Measurements from ENCODE around the gene GRK1. TPM values are rescaled to one million over a fixed set of nuclear protein-coding genes. Genes with fewer than 3 reads are reported as not detected.

The GRK1 gene
- total RNA-seq, 4 donors from 2014 or later, result not detected

DNA sequence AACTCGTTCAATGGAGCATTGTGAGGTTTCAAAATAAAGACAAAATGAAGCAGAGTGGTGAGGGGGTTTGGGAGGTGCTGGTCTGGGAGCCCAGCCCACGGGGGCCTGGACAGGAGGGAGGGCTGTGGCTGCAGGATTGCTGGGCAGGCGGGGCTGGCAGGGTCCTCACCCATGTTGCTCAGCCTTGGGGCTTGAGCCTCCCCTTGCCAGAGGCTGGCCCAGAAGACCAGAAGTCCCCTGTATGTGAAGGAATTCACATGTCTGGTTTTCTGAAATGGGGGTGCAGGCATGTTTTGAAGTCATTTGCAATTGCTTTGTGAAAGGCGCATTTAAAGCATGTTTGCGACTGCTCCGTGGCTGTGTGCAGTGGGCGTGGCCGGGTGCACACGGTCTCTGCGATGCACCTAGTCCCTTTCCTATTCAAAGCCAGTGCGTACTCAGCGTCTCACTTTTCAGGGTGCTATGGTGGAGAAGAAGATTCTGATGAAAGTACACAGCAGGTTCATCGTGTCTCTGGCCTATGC, 2.3 kb downstream of the GRK1 start:
- Histone ChIP-seq H3K4me1 (peaks cover 0 to 8% (median 0%) of the 10 kb centered on the region in 4 donors), H3K27me3 (no peaks in the 10 kb centered on the region), H3K36me3 (no peaks in the 10 kb centered on the region), H3K4me3 (no peak overlapping the region), H3K27ac (no peak overlapping the region), H3K9me3 (no peaks in the 10 kb centered on the region)
- intact Hi-C loops (cut with DNase I; ENCODE audit: low total_unique reads) (no loop called here), in situ Hi-C loops (cut with MboI; ENCODE audit: low pct_ligation_motif_present in 1 of 4, low pct_unique_long_range_greater_than_20kb in 1 of 4, low sequenced_read_pairs in 3 of 4) (no loop called here)
- peak; percentile 5 for DNase-seq
- WGBS, 2 donors (ENCODE audit: low coverage in 1 of 2), result 22 to 64% methylated on average over 1 to 13 of the region's 13 CpGs
- TF ChIP-seq POLR2AphosphoS5 (IDR thresholded peaks at IDR 0.05) (no peak), EP300 (IDR thresholded peaks at IDR 0.05; ENCODE audit: low read depth) (no peak), POLR2A (IDR thresholded peaks at IDR 0.05) (no peak), CTCF (IDR thresholded peaks at IDR 0.05) (no peak)

GRCh38 chr13:113669755-113670341, 2.8 kb downstream of the GRK1 start:
- Histone ChIP-seq H3K27me3 (no peaks in the 10 kb centered on the region), H3K4me3 (no peak overlapping the region), H3K4me1 (peaks cover 0 to 3% (median 0%) of the 10 kb centered on the region in 4 donors), H3K9me3 (no peaks in the 10 kb centered on the region), H3K36me3 (no peaks in the 10 kb centered on the region), H3K27ac (no peak overlapping the region)
- DNase-seq, result peak; percentile 5
- WGBS, 2 donors (ENCODE audit: low coverage in 1 of 2), result 80 to 100% methylated on average over 1 to 21 of the region's 21 CpGs
- in situ Hi-C loops (cut with MboI; ENCODE audit: low pct_ligation_motif_present in 1 of 4, low pct_unique_long_range_greater_than_20kb in 1 of 4, low sequenced_read_pairs in 3 of 4) (no loop called here), intact Hi-C loops (cut with DNase I; ENCODE audit: low total_unique reads) (no loop called here)
- TF ChIP-seq POLR2A (IDR thresholded peaks at IDR 0.05) (no peak), POLR2AphosphoS5 (IDR thresholded peaks at IDR 0.05) (no peak), EP300 (IDR thresholded peaks at IDR 0.05; ENCODE audit: low read depth) (no peak), CTCF (IDR thresholded peaks at IDR 0.05) (no peak)

- no peak for TF ChIP-seq EP300 (IDR thresholded peaks at IDR 0.05; ENCODE audit: low read depth)
- no peak for TF ChIP-seq CTCF (IDR thresholded peaks at IDR 0.05)
- 88% methylated on average over 19 of the region's 19 CpGs; no CpG with 5 or more reads in 1 of the 2 donors for WGBS, 2 donors (ENCODE audit: low coverage in 1 of 2)
- in situ Hi-C loops (cut with MboI; ENCODE audit: low pct_ligation_motif_present in 1 of 4, low pct_unique_long_range_greater_than_20kb in 1 of 4, low sequenced_read_pairs in 3 of 4) (no loop called here), intact Hi-C loops (cut with DNase I; ENCODE audit: low total_unique reads) (no loop called here)
- Histone ChIP-seq H3K4me1 (no peaks in the 10 kb centered on the region), H3K4me3 (no peak overlapping the region), H3K27ac (no peak overlapping the region), H3K36me3 (no peaks in the 10 kb centered on the region), H3K27me3 (no peaks in the 10 kb centered on the region), H3K9me3 (no peaks in the 10 kb centered on the region)
- peak; percentile 3 for DNase-seq
Measured at GRCh38 chr13:113670541-113670940, 3.5 kb downstream of the GRK1 start.

DNA sequence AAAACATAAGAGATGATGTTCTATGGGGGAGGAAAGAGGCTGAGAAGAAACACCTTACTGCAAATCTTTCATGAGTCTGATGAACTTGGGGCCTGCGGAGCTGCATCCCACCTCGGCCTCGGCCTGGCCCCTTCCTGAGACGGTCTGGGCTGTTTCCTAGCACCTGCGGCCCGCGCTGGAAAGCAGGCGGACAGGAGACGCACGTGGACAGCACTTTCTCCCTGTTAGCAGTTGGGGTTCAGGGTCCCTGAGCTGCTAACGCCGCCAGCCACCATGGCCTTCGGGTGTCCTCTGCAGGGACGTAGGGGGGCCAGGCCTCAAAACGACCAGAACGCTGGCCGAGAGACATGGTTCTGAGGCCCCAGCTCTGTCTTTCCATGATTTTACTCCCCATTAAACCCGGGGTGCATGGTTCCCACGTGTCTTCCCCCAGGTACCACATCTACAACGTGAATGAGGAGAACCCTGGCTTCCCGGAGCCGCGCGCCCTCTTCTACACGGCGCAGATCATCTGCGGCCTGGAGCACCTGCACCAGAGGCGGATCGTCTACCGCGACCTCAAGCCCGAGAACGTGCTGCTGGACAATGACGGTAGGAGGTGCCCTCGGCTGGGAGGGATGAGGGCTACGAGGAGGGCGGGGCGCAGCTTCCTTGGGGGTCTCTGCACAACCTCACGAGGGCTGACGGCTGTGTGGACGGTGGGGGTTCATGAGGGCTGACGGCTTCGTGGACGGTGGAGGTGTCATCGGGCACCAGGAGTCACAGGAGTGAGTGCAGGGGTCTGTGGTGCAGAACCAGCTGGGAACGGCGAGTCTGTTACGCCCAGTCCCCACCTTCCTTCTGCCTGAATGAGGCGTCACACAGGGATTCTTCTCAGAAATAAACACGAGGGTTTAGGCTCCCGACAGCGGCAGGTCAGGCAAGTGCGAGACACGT, 4.3 kb downstream of the GRK1 start:
- TF ChIP-seq EP300 (IDR thresholded peaks at IDR 0.05; ENCODE audit: low read depth) (no peak), CTCF (IDR thresholded peaks at IDR 0.05) (no peak), POLR2A (IDR thresholded peaks at IDR 0.05) (no peak), POLR2AphosphoS5 (IDR thresholded peaks at IDR 0.05) (no peak)
- H3K9me3 ChIP-seq, result no peaks in the 10 kb centered on the region
- H3K4me3 ChIP-seq, result no peak overlapping the region
- H3K4me1 ChIP-seq, result no peaks in the 10 kb centered on the region
- no peaks in the 10 kb centered on the region for H3K27me3 ChIP-seq
- in situ Hi-C loops (cut with MboI; ENCODE audit: low pct_ligation_motif_present in 1 of 4, low pct_unique_long_range_greater_than_20kb in 1 of 4, low sequenced_read_pairs in 3 of 4) (no loop called here), intact Hi-C loops (cut with DNase I; ENCODE audit: low total_unique reads) (no loop called here)
- no peak overlapping the region for H3K27ac ChIP-seq
- no peaks in the 10 kb centered on the region for H3K36me3 ChIP-seq
- WGBS, 2 donors (ENCODE audit: low coverage in 1 of 2), result 92% methylated on average over 54 of the region's 54 CpGs; no CpG with 5 or more reads in 1 of the 2 donors
- DNase-seq, result peak; percentile 6
